Fibroblast of skin of left quadriceps (primary cell): ENCODE results near the gene RPRD1B.

Source experiments
- DNase-seq, 2 experiments: peaks; one replicate each; pipeline ENCODE4 v3.0.0-alpha.2; 2013; ENCODE audit warnings: low read depth in 2 of 2

Gene RPRD1B

DNA sequence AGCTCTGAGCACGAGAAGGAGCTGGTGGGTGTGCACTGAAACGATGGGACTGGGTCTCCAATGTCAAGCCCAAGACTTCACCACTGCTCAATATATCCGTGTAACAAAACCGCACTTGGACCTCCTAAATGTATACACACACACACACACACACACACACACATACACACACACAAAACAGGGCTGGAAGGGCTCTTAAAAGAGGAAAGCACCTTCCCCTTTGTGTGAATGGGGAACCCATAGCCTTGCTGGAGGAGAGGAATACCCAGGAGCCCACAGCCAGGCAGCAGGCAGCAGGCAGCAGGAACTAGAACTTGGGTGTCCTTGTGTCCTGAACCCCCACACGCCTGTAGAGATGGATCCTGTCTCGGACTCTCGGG is 101.7 kb downstream of the RPRD1B start:
- no peak for DNase-seq

DNA sequence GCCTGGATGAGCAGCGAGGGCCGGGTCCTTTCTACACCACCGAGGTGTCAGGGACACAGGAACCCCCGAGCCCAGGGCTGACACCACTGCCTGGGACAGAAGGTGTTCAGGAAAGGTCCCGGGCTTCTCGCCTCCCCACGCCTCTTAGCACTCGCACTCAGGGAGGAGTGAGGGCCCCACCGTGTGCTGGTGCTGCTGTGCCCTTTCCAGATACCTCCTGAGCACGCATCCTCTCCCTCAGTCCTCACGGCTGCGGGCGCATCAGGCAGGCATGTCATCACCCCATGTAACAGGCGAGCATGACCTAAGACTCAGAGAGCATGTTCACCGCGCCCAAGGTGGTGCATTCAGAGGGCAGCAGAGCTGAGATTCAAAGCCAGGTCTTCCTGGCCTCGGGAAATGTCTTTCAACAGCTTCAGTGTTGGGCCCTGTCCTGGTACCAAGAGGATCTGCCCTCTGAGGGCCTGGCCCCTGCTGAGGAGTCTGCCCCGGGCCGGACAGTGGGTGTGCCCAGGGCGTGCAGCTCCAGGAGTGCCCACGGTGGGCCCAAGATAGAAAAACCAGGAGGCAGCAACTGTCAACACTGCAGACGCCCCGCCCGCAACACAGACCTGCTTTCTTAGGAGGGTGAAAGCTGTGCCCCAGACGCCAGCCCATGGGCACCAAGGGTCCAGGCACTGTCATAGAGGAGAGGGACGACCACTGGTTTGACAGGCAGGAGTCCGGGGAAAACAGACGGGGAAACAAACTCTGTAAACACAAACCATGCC is 102.3 kb downstream of the RPRD1B start:
- no peak for DNase-seq

DNA sequence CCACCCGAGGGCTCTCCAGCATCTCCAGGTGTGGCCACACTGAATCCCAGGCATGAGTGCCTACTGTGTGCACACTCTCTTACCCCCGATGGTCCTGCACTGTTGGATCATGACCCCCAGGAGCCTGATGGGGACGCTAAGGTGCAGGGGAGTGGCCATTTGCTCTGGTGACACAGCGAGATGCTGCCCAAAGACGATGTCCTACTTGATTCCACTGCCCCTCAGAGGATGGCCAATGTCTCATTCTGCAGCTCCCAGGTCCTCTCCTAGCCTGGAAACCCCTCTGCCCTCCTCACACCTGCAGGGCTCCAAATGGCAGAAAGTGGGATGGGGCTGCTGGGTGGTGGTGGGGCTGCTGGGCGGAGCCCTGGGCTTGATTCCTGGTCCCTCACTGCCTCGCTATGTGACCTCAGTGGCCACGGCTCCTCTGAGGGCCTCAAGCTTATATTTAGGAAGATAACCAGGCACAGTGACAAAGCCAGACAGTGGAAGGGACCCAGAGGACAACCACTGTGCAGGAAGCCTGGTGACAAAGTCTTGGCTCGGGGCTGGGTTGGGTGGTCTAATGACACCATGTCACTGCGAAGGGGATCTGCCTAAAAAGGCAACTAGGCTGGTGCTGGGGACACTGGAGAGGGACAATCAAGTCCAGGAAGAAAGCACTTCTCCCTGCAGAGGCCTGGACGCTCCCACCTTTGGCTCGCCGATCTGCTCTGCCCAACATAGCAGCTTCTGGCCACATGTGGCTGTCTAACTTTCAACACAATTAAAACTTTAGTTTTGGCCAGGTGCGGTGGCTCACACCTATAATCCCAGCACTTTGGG is 103.1 kb downstream of the RPRD1B start:
- DNase-seq: no peak

DNA sequence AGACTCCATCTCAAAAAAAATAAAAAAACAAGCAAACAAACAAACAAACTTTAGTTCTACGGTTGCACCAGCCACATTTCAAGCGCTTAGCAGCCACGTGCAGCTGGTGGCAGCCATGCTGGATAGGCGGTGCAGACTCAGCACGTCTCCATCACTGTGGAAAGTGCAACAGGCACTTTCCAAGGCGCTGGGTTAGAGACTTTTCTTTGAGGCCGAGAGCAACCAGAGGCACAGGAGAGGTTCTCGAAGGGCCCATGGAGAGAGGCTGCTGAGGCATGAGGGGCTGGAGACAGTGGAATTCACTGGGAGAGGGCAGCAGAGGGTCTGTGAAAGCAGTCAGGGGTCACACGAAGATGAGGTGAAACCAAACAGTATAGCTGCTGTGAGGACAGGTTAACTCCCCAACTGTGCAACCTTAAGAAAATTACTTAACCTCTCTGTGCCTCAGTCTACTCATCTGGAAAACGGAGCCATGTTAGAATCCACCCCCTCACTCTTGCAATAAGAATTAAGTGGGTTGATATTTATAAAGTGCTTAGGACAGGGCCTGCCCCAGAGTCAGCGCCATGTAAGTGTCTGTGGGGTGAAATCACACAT is 104.0 kb downstream of the RPRD1B start:
- no peak for DNase-seq

DNA sequence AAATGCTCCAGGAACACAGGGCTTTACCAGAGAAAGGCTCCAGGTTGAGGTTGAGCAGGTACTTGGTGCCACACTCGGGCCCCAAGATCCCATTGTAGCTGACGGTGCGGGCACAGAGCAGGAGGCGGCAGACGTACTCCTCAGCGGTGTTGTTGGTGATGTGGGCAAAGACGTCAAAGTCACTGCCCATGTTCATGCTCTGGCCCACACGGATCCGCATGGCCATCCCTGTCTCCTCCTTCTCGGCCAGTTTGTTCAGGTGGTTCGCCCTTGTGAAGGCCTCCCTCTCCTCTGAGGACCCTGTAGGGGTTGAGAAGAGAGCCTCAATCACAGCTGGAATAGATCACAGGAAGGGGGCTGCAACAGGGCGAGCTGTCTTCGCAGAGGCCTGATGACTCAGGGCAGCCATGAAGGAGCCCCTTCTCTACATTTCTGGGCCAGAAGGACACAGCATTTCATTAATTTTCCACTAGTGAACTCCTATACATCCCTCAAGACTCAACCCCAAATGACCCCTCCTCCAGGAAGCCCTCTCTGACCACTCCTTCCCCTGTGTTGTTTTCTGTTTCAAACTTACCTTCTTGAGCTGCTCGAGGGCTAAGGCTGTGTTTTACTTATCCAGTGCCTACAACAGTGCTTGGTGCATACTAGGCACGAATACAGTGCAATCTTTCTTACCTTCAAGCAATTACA is 104.7 kb downstream of the RPRD1B start:
- no peak for DNase-seq

DNA sequence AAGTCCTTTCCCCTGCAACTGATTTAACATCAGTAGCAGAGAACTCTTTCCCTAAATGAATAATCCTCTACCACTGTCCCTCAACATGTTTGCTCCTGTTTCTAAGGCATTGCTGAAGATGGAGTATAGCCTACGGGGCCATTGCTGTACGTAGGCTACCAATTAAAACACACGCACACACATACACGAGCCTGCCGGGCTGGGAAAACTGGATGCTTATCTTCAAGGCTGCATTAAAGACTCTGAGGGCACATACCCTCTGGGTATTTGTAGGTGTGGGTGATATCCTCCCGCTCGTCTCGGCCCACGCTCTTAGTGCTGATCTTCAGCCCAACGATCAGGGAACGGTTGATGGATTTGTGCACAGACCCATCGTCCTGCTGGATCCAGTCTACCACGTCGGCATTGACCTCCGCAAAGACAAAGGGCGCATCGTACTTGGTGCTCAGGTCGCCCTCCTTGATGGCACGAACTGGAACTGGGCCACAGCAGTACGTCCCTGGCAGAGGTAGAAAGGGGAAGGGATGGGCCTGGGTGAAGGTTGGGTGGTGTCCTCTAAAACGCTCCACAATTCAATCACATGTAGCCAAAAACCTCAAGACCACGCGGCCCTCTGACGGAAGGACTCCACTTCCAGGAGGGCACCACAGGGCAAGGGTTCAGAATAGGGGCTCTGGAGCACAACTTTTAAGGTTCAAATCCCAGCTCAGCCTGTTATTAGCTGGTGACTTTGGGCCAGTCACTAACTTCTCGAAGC is 105.8 kb downstream of the RPRD1B start:
- no peak for DNase-seq

DNA sequence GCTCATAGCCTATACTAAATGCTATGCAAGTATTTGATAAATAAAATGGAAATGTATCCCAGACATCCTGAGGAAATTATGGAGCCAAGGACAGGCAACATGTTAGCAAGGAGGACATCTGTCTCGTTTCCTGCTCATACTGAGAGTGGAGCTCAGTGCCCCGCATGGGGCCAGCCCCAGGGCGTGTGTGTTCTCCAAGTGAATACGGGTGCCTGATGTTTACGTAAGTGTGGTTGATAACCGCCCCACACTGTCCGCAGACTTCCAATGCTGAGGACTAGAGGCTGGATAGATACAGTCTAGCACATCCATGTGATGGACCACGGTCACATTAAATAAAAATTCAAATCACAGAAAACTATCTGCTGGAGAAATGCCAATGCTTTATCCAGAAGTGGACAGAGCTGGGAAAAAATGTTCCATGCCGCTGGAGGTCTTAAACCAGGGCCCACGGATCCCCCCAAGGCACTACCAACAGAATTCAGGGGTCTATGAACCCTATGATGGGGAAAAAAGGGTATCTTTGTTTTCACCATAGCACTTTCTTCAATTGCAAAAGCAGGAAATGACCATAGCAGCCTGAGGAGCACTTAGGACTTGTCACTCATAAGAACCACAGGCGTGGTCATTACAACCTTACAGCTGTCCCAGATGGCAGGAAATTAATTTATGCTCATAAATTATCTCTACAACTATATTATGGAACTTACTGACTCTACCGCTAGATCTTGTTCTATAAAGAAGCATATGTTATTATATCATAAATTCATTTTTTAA is 106.6 kb downstream of the RPRD1B start:
- DNase-seq: no peak

DNA sequence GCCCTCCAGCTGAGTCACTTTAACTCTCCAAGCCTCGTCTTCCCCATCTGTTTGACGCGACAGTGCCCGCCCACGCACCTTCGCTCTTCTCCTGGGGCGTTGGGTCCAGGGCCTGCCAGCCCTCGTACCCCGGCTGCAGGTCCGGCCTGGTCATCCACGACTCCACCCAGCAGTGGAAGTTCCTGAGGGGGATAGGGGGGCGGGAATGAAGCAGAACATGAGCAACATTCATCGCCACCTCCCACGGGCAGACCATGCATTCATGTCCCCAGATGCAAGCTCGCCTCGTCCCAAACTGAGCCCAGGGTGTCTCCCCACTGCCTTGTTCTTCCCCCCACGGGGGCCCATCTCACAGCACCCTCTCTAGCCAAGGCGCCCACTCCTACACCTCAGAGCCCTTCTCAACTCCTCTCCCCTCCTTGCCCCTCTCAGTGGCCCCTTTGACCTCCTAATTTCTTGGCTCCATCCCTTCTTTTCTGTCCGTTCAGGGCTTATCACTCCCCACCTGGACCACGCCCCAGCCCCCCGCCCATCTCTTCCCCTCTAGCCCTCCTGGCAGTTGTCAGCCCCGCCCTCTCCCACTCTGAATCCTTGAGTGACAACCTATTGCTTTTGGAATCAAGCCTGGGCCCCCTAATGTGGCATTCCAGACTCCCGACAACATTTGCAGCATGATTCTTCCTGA is 107.8 kb downstream of the RPRD1B start:
- no peak for DNase-seq
